HEK293T (cell line): ENCODE data around the gene AMER2.

Experiments used
- CTCF ChIA-PET: fragments of 350-600 bp; formaldehyde crosslinking; extraction: SDS; loops from one replicate; lab custom pipeline; 2021; ENCODE audit warnings: antibody characterized with exemption, inconsistent platforms; lab: Yijun Ruan, JAX
- POLR2A ChIA-PET: fragments of 350-600 bp; formaldehyde crosslinking; extraction: SDS; loops from one replicate; lab custom pipeline; 2020; ENCODE audit warnings: antibody characterized with exemption, inconsistent platforms; lab: Yijun Ruan, JAX
- DNase-seq: peaks from one replicate; pipeline ENCODE4 v3.0.0; 2012; ENCODE audit warnings: mixed read lengths; ENCODE audit errors: extremely low spot score
- ARNT ChIP-seq: fragments of 450-650 bp; IDR thresholded peaks from 2 replicates; pipeline ENCODE4 v1.6.1; 2017; ENCODE audit warnings: mild to moderate bottlenecking
- BHLHE40 ChIP-seq: fragments of 450-650 bp; IDR thresholded peaks from 2 replicates; pipeline ENCODE4 v1.6.1; 2016; ENCODE audit warnings: mild to moderate bottlenecking, moderate library complexity, borderline replicate concordance
- CTBP1 ChIP-seq: fragments of 450-650 bp; IDR thresholded peaks from 2 replicates; pipeline ENCODE4 v1.6.1; 2016; ENCODE audit warnings: borderline replicate concordance
- ELF4 ChIP-seq: fragments of 450-650 bp; IDR thresholded peaks from 2 replicates; pipeline ENCODE4 v1.6.1; 2017; ENCODE audit warnings: antibody characterized with exemption
- FOXA1 ChIP-seq: fragments of 450-650 bp; IDR thresholded peaks from 2 replicates; pipeline ENCODE4 v1.6.1; 2016; ENCODE audit warnings: mild to moderate bottlenecking
- FOXK2 ChIP-seq: fragments of 450-650 bp; IDR thresholded peaks from 2 replicates; pipeline ENCODE4 v1.6.1; 2016; ENCODE audit warnings: mild to moderate bottlenecking
- FOXM1 ChIP-seq: fragments of 450-650 bp; IDR thresholded peaks from 2 replicates; pipeline ENCODE4 v1.6.1; 2017; ENCODE audit warnings: mild to moderate bottlenecking, borderline replicate concordance
- HDGF ChIP-seq: fragments of 450-650 bp; IDR thresholded peaks from 2 replicates; pipeline ENCODE4 v1.6.1; 2017; ENCODE audit warnings: antibody characterized with exemption, borderline replicate concordance
- L3MBTL2 ChIP-seq: fragments of 450-650 bp; conservative IDR thresholded peaks from 2 replicates; pipeline ENCODE4 v1.6.1; 2016; ENCODE audit warnings: mild to moderate bottlenecking
- LEF1 ChIP-seq: fragments of 450-650 bp; IDR thresholded peaks from 2 replicates; pipeline ENCODE4 v1.6.1; 2017; ENCODE audit warnings: mild to moderate bottlenecking, borderline replicate concordance
- NFRKB ChIP-seq: fragments of 450-650 bp; IDR thresholded peaks from 2 replicates; pipeline ENCODE4 v1.6.1; 2016; ENCODE audit warnings: mild to moderate bottlenecking, moderate library complexity
- PKNOX1 ChIP-seq: fragments of 450-650 bp; IDR thresholded peaks from 2 replicates; pipeline ENCODE4 v1.6.1; 2016
- SP1 ChIP-seq: fragments of 450-650 bp; IDR thresholded peaks from 2 replicates; pipeline ENCODE4 v1.6.1; 2017
- SUZ12 ChIP-seq: fragments of 450-650 bp; IDR thresholded peaks from 2 replicates; pipeline ENCODE4 v1.6.1; 2016; ENCODE audit warnings: mild to moderate bottlenecking
- TARDBP ChIP-seq: fragments of 450-650 bp; IDR thresholded peaks from 2 replicates; pipeline ENCODE4 v1.6.1; 2016
- ZNF384 ChIP-seq: fragments of 450-650 bp; IDR thresholded peaks from 2 replicates; pipeline ENCODE4 v1.6.1; 2016

Gene AMER2

DNA sequence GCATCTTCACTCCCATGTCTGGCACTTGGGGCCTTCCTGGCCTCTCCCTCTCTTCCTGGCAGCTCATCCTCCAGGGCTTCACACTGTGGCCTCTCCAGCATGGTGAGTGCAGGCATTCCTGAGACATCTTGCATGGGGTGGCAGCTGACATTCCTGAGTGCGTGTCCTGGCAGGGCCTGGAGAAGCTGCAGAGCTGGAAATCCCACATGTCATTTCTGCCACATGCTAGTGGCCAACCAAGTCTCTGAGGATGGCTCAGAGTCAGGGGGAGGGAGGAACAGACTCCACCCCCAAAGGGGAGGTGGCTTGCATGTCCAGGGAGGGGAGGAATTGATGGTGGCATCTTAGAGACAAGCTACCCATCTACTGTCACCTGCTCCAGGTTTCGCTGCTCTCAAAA lies 41.6 kb upstream of the AMER2 start:
- no peak for DNase-seq
- CTCF ChIA-PET: no interaction called here
- POLR2A ChIA-PET: no interaction called here
- no peak for TF ChIP-seq HDGF
- no peak for TF ChIP-seq ARNT
- no peak for TF ChIP-seq NFRKB
- TF ChIP-seq ELF4: no peak
- TF ChIP-seq FOXA1: no peak
- TF ChIP-seq SP1: no peak
- no peak for TF ChIP-seq ZNF384
- no peak for TF ChIP-seq CTBP1
- TF ChIP-seq TARDBP: no peak
- no peak for TF ChIP-seq FOXM1
- no peak for TF ChIP-seq LEF1
- TF ChIP-seq FOXK2: no peak
- TF ChIP-seq L3MBTL2: no peak
- no peak for TF ChIP-seq SUZ12

DNA sequence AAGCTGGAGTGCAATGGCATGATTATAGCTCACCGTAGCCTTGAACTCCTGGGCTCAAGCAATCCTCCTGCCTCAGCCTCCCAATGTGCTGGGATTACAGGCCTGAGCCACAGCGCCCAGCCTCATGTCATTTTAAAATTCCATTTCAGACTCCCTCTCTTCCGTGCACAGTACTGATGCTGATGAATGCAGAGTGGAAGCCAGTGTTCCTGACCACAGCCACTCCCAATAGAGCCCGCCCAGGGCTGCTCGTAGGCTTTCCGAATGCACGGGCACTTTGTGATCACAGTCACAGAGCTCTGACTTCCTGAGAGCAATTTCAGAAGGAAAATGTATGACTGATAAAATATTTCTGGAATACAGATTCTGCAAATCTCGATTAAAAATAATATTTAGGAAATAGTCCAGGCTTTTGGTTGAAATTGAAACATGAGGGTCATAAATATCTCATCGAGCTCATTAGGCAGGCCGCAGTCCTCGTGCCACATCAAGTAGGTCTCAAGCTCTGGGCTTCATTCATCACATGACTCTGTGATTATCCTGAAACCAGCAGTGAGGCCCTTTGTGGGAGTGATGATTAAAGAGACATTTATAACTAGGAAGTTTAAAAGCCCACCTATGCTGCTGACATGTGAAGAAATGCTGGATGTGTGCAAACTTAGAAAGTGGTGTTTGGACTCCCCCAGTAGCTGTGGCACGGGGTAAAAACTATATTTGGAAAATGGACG lies 38.9 kb upstream of the AMER2 start:
- no peak for DNase-seq
- no peak for TF ChIP-seq SUZ12
- no peak for TF ChIP-seq FOXM1
- TF ChIP-seq NFRKB: no peak
- no peak for TF ChIP-seq ELF4
- no peak for TF ChIP-seq SP1
- no peak for TF ChIP-seq BHLHE40
- TF ChIP-seq PKNOX1: no peak
- TF ChIP-seq FOXK2: no peak
- no peak for TF ChIP-seq HDGF
- TF ChIP-seq ARNT: no peak
- POLR2A ChIA-PET: no interaction called here
- CTCF ChIA-PET: no interaction called here

DNA sequence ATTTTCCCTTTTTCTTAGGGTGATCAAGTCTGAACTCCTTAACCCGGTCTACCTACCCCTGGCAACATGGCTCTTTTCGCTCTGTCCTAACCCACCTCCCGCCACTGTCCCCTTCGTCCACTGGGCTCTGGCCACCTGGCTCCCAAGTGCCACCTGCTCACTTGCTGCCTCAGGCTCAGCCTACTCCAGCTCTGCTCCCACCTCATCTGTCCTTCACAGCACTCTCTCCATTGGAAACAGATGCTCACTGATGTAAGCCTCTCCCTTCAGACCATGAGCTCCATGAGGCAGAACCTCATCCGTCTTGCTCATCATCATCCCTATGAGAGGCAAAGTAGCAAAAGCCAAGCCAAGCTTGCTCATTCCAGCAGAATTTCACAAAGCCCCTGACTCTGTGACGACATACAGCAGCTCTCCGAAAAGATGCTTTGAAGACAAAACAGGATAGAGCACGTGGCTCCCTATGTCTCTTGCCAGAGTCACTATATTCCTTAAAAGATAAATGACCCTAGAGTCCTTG lies 35.3 kb upstream of the AMER2 start:
- TF ChIP-seq TARDBP: no peak
- TF ChIP-seq BHLHE40: no peak
- TF ChIP-seq CTBP1: no peak
- no peak for TF ChIP-seq HDGF
- TF ChIP-seq L3MBTL2: no peak
- TF ChIP-seq NFRKB: no peak
- TF ChIP-seq ELF4: no peak
- no peak for TF ChIP-seq ZNF384
- no peak for TF ChIP-seq FOXK2
- no peak for TF ChIP-seq PKNOX1
- no peak for TF ChIP-seq LEF1
- TF ChIP-seq FOXM1: no peak
- no peak for TF ChIP-seq ARNT
- no peak for TF ChIP-seq FOXA1
- TF ChIP-seq SUZ12: no peak
- TF ChIP-seq SP1: no peak
- no peak for DNase-seq

GRCh38 chr13:25204863-25205262 lies 32.8 kb upstream of the AMER2 start:
- ChIA-PET CTCF (no interaction called here), POLR2A (no interaction called here)
- DNase-seq: no peak
- TF ChIP-seq PKNOX1: no peak
- TF ChIP-seq CTBP1: no peak
- TF ChIP-seq SP1: no peak
- no peak for TF ChIP-seq FOXM1
- TF ChIP-seq L3MBTL2: no peak
- TF ChIP-seq ZNF384: no peak
- no peak for TF ChIP-seq TARDBP
- TF ChIP-seq ELF4: no peak
- TF ChIP-seq FOXA1: no peak
- no peak for TF ChIP-seq BHLHE40
- no peak for TF ChIP-seq LEF1
- no peak for TF ChIP-seq HDGF
- no peak for TF ChIP-seq FOXK2
- no peak for TF ChIP-seq NFRKB
- no peak for TF ChIP-seq ARNT
- no peak for TF ChIP-seq SUZ12

More for the DNA sequence above, 35.3 kb upstream of the AMER2 start:
- CTCF ChIA-PET: no interaction called here
- POLR2A ChIA-PET: no interaction called here

DNA sequence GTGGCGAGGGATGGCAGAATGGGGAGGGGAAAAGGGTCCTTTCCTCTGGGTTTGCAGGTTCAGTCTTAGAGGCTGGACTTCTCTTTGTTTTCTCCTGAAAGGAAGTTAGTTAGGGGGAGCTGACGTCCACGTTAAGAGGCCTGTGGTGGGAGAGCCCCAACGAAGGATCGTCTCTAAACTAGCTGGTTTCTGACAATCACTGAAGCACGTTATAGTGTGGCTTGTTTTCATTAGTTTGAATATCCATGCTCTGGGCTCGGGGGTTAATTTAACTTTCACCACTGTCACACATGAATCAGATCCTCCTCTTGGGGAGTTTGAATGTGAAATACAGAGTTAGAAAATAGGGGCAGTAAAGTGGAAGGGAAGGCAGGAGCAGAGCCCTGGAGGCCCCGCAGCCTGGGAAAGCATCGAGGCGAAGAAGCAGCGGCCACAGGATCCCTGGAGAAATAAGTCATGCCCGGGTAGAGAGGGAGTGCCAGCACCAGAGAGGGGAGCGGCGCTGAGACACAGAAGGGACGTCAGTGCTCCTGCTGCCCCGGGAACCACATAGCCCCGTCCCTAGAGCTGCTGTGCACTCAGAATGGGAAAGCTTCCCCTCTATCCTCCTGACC lies 31.1 kb upstream of the AMER2 start:
- POLR2A ChIA-PET: no interaction called here
- CTCF ChIA-PET: no interaction called here
- no peak for TF ChIP-seq NFRKB
- TF ChIP-seq CTBP1: no peak
- TF ChIP-seq ARNT: no peak
- no peak for TF ChIP-seq TARDBP
- TF ChIP-seq SP1: no peak
- TF ChIP-seq HDGF: no peak
- no peak for TF ChIP-seq LEF1
- no peak for TF ChIP-seq FOXA1
- no peak for TF ChIP-seq L3MBTL2
- no peak for TF ChIP-seq ZNF384
- TF ChIP-seq SUZ12: no peak
- TF ChIP-seq BHLHE40: no peak
- no peak for TF ChIP-seq PKNOX1

More for the DNA sequence above, 31.1 kb upstream of the AMER2 start:
- DNase-seq: no peak
